ENCODE results near the gene SHB.

SHB gene

GRCh38 chr9:37965116-37965515 lies 103.9 kb downstream of the SHB start:
- H3K4me3 ChIP-seq (ENCODE audit: low read length): no peak overlapping the region
- H3K4me1 ChIP-seq (ENCODE audit: insufficient read depth, low read length): no peaks in the 10 kb centered on the region
- H3K9ac ChIP-seq (ENCODE audit: low read depth, low read length): no peak overlapping the region
- no peaks in the 10 kb centered on the region for H3K27me3 ChIP-seq (ENCODE audit: insufficient read depth, low read length)
- peaks cover 6% of the 10 kb centered on the region; the same call in 1 of the 2 replicates for H3K36me3 ChIP-seq (ENCODE audit: insufficient read depth, low read depth, low read length)
- no peak overlapping the region for H3K27ac ChIP-seq (ENCODE audit: low read length)
- H3K9me3 ChIP-seq (ENCODE audit: insufficient read depth, low read depth, low read length): no peaks in the 10 kb centered on the region

DNA sequence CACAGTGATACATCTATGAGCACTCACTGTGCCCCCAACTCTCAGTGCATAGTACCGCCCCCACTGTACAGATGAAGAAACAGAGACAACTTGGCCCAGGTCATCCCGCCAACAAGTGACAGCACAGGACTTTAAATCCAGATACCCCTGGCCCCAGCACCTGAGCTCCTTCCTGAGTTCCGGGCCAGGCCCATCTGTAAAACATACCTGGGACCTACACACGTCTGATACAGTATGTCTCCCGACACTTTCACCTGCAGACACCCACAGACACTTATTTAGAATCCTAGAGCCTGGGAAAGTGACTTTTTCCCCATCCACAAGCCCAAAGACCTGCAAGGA lies 104.3 kb downstream of the SHB start:
- Histone ChIP-seq H3K9ac (ENCODE audit: low read depth, low read length) (no peak overlapping the region), H3K4me3 (ENCODE audit: low read length) (no peak overlapping the region), H3K9me3 (ENCODE audit: insufficient read depth, low read depth, low read length) (no peaks in the 10 kb centered on the region), H3K36me3 (ENCODE audit: insufficient read depth, low read depth, low read length) (peaks cover 6% of the 10 kb centered on the region; the same call in 1 of the 2 replicates), H3K27me3 (ENCODE audit: insufficient read depth, low read length) (no peaks in the 10 kb centered on the region), H3K27ac (ENCODE audit: low read length) (no peak overlapping the region), H3K4me1 (ENCODE audit: insufficient read depth, low read length) (no peaks in the 10 kb centered on the region)

GRCh38 chr9:37963936-37964739 lies 104.9 kb downstream of the SHB start:
- Histone ChIP-seq H3K4me1 (ENCODE audit: insufficient read depth, low read length) (no peaks in the 10 kb centered on the region), H3K36me3 (ENCODE audit: insufficient read depth, low read depth, low read length) (peaks cover 6% of the 10 kb centered on the region; the same call in 1 of the 2 replicates), H3K27me3 (ENCODE audit: insufficient read depth, low read length) (no peaks in the 10 kb centered on the region), H3K27ac (ENCODE audit: low read length) (no peak overlapping the region), H3K9me3 (ENCODE audit: insufficient read depth, low read depth, low read length) (no peaks in the 10 kb centered on the region), H3K9ac (ENCODE audit: low read depth, low read length) (no peak overlapping the region), H3K4me3 (ENCODE audit: low read length) (no peak overlapping the region)

- H3K27ac ChIP-seq (ENCODE audit: low read length): no peak overlapping the region
- no peaks in the 10 kb centered on the region for H3K27me3 ChIP-seq (ENCODE audit: insufficient read depth, low read length)
- no peaks in the 10 kb centered on the region; the same call in 1 of the 2 replicates for H3K36me3 ChIP-seq (ENCODE audit: insufficient read depth, low read depth, low read length)
- no peaks in the 10 kb centered on the region for H3K9me3 ChIP-seq (ENCODE audit: insufficient read depth, low read depth, low read length)
- H3K4me1 ChIP-seq (ENCODE audit: insufficient read depth, low read length): no peaks in the 10 kb centered on the region
- no peak overlapping the region for H3K9ac ChIP-seq (ENCODE audit: low read depth, low read length)
- no peak overlapping the region for H3K4me3 ChIP-seq (ENCODE audit: low read length)
Measured at GRCh38 chr9:37961351-37961750, 107.7 kb downstream of the SHB start.

DNA sequence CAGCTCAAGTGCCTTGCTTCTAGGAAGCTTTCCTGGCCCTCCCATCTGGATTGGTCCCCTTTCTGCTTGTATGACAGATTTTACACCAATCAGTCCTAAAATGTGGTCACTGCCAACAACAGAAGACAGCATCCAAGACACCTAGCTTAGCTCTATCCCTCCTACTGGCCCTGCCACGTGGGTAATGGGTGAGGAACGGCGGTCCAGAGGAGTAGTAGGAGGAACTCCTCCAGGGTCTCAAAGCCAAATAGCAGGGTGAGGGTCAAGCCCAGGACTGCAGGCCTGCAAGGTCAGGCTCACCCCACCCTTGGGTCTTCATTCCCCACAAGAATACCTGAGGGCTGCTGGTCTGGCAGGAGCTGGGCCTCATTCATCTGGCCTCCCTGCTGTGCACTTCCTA lies 108.4 kb downstream of the SHB start:
- Histone ChIP-seq H3K27me3 (ENCODE audit: insufficient read depth, low read length) (no peaks in the 10 kb centered on the region), H3K36me3 (ENCODE audit: insufficient read depth, low read depth, low read length) (no peaks in the 10 kb centered on the region; the same call in 1 of the 2 replicates), H3K4me1 (ENCODE audit: insufficient read depth, low read length) (no peaks in the 10 kb centered on the region), H3K27ac (ENCODE audit: low read length) (no peak overlapping the region), H3K9me3 (ENCODE audit: insufficient read depth, low read depth, low read length) (no peaks in the 10 kb centered on the region), H3K4me3 (ENCODE audit: low read length) (no peak overlapping the region), H3K9ac (ENCODE audit: low read depth, low read length) (no peak overlapping the region)

- no peak overlapping the region for H3K9ac ChIP-seq (ENCODE audit: low read depth, low read length)
- no peaks in the 10 kb centered on the region for H3K4me1 ChIP-seq (ENCODE audit: insufficient read depth, low read length)
- H3K27me3 ChIP-seq (ENCODE audit: insufficient read depth, low read length): no peaks in the 10 kb centered on the region
- H3K36me3 ChIP-seq (ENCODE audit: insufficient read depth, low read depth, low read length): no peaks in the 10 kb centered on the region; the same call in 1 of the 2 replicates
- H3K9me3 ChIP-seq (ENCODE audit: insufficient read depth, low read depth, low read length): no peaks in the 10 kb centered on the region
- no peak overlapping the region for H3K27ac ChIP-seq (ENCODE audit: low read length)
- no peak overlapping the region for H3K4me3 ChIP-seq (ENCODE audit: low read length)
Measured at GRCh38 chr9:37959976-37960375, 109.1 kb downstream of the SHB start.

GRCh38 chr9:37958154-37958553 lies 110.9 kb downstream of the SHB start:
- Histone ChIP-seq H3K9me3 (ENCODE audit: insufficient read depth, low read depth, low read length) (no peaks in the 10 kb centered on the region), H3K27ac (ENCODE audit: low read length) (no peak overlapping the region), H3K27me3 (ENCODE audit: insufficient read depth, low read length) (no peaks in the 10 kb centered on the region), H3K36me3 (ENCODE audit: insufficient read depth, low read depth, low read length) (peaks cover 7% of the 10 kb centered on the region; the same call in 1 of the 2 replicates), H3K4me3 (ENCODE audit: low read length) (no peak overlapping the region), H3K9ac (ENCODE audit: low read depth, low read length) (no peak overlapping the region), H3K4me1 (ENCODE audit: insufficient read depth, low read length) (no peaks in the 10 kb centered on the region)

GRCh38 chr9:37957664-37957953 lies 111.4 kb downstream of the SHB start:
- Histone ChIP-seq H3K36me3 (ENCODE audit: insufficient read depth, low read depth, low read length) (peaks cover 7% of the 10 kb centered on the region; the same call in 1 of the 2 replicates), H3K27ac (ENCODE audit: low read length) (no peak overlapping the region), H3K9me3 (ENCODE audit: insufficient read depth, low read depth, low read length) (no peaks in the 10 kb centered on the region)

DNA sequence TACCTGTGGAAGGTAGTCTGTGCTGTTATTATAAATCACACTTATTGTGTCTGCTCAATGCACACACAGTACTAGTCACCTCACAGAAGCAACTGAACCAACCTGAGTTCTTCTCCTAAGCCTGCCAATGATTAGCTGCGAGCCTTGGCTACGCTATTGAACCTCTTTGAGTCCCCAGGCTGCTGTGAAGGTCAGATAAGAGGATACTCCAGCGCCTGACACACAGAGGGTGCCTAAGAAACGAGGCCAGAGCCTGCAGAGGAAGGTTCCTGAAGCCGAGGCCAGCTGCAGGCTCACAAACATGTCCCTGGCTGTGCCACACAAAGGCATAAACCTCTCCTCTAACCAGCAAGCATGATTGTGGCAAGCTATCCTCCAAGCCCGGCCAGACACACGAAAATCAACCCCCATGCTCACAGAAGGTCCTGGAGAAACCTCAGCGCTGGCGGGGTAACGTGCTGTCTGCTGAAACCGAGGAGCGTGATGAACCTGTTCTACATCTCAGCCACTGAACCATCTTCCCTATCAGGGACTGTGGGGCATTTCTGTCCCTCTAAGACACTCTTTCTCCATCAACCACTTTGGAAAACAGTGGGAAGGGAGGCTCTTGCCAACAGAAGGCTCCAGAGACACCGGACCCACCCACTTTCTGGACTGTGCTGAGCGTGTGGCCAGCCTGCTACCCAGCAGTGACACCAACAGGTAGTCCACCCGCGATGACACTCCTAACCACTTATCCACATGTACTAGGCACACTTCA lies 111.9 kb downstream of the SHB start:
- Histone ChIP-seq H3K4me3 (ENCODE audit: low read length) (no peak overlapping the region), H3K9me3 (ENCODE audit: insufficient read depth, low read depth, low read length) (no peaks in the 10 kb centered on the region), H3K4me1 (ENCODE audit: insufficient read depth, low read length) (no peaks in the 10 kb centered on the region), H3K27me3 (ENCODE audit: insufficient read depth, low read length) (no peaks in the 10 kb centered on the region), H3K36me3 (ENCODE audit: insufficient read depth, low read depth, low read length) (peaks cover 7% of the 10 kb centered on the region), H3K27ac (ENCODE audit: low read length) (no peak overlapping the region), H3K9ac (ENCODE audit: low read depth, low read length) (no peak overlapping the region)

More at GRCh38 chr9:37957664-37957953, 111.4 kb downstream of the SHB start:
- H3K4me1 ChIP-seq (ENCODE audit: insufficient read depth, low read length): no peaks in the 10 kb centered on the region
- H3K4me3 ChIP-seq (ENCODE audit: low read length): no peak overlapping the region
- H3K9ac ChIP-seq (ENCODE audit: low read depth, low read length): no peak overlapping the region
- H3K27me3 ChIP-seq (ENCODE audit: insufficient read depth, low read length): no peaks in the 10 kb centered on the region

- Histone ChIP-seq H3K36me3 (ENCODE audit: insufficient read depth, low read depth, low read length) (peaks cover 7% of the 10 kb centered on the region), H3K4me1 (ENCODE audit: insufficient read depth, low read length) (no peaks in the 10 kb centered on the region), H3K9me3 (ENCODE audit: insufficient read depth, low read depth, low read length) (no peaks in the 10 kb centered on the region), H3K27me3 (ENCODE audit: insufficient read depth, low read length) (no peaks in the 10 kb centered on the region), H3K9ac (ENCODE audit: low read depth, low read length) (no peak overlapping the region), H3K4me3 (ENCODE audit: low read length) (no peak overlapping the region), H3K27ac (ENCODE audit: low read length) (no peak overlapping the region)
Measured at GRCh38 chr9:37956423-37956820, 112.6 kb downstream of the SHB start.

DNA sequence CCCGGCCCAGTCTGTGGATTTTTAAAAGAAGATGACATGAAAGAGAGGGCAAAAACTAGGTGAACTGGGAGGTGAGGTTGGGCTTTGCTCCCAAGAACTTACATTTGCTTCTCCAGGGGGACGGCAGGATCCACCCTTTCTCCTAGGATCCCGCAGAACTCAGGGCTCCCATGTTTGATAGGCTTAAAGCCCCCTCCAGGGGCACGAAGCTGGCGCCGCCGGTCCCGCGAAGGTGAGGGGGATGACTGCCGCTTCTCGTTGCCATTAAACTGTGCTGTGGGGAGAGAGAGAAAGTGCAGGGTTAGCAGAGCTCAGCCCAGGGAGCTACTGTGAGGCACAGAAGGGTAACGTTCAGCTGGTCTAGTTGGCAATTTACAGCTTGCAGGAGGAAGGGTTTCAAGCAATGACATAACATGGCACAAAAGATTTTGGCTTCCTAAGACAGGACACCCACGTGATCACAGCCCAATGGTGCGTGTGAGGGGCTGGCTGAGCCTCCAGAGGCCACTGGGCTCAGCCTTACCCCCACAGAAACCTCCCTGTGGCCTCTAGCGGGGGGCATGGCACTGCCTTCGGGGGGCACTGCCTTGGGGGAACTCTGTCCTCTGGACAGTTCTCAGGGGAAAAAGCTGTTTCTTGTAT lies 113.1 kb downstream of the SHB start:
- H3K27me3 ChIP-seq (ENCODE audit: insufficient read depth, low read length): no peaks in the 10 kb centered on the region
- no peaks in the 10 kb centered on the region for H3K9me3 ChIP-seq (ENCODE audit: insufficient read depth, low read depth, low read length)
- no peak overlapping the region for H3K27ac ChIP-seq (ENCODE audit: low read length)
- peaks cover 7% of the 10 kb centered on the region for H3K36me3 ChIP-seq (ENCODE audit: insufficient read depth, low read depth, low read length)
- no peak overlapping the region for H3K9ac ChIP-seq (ENCODE audit: low read depth, low read length)
- H3K4me3 ChIP-seq (ENCODE audit: low read length): no peak overlapping the region
- H3K4me1 ChIP-seq (ENCODE audit: insufficient read depth, low read length): no peaks in the 10 kb centered on the region

DNA sequence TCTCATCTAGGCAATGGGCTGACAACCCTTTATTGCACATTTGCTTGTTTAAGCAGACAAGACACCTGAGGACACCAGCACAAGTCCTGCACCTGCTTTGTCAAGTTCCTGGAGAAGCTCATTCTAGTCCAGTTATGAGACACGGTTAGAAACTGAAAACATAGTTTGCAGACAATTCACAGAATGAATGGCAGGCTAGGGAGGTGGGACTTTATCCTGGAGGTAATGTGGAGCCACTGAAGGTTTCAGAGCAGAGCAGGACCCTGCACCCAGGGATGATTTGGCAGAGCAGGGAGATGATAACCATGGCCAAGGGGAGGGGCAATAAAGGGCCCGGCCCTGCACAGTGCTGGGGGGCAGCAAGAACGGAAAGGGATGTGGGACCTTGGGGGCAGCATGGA lies 114.4 kb downstream of the SHB start:
- Histone ChIP-seq H3K9me3 (ENCODE audit: insufficient read depth, low read depth, low read length) (no peaks in the 10 kb centered on the region), H3K27me3 (ENCODE audit: insufficient read depth, low read length) (no peaks in the 10 kb centered on the region), H3K36me3 (ENCODE audit: insufficient read depth, low read depth, low read length) (peaks cover 7% of the 10 kb centered on the region), H3K27ac (ENCODE audit: low read length) (no peak overlapping the region), H3K4me1 (ENCODE audit: insufficient read depth, low read length) (no peaks in the 10 kb centered on the region), H3K9ac (ENCODE audit: low read depth, low read length) (no peak overlapping the region), H3K4me3 (ENCODE audit: low read length) (no peak overlapping the region)

Data from iPS-20b (cell line).